Measurements from ENCODE around the gene KLK1. TPM values are rescaled to one million over a fixed set of nuclear protein-coding genes. Genes with fewer than 3 reads are reported as not detected.

Gene KLK1
- total RNA-seq, 1 experiment from 2014 or later: not detected

DNA sequence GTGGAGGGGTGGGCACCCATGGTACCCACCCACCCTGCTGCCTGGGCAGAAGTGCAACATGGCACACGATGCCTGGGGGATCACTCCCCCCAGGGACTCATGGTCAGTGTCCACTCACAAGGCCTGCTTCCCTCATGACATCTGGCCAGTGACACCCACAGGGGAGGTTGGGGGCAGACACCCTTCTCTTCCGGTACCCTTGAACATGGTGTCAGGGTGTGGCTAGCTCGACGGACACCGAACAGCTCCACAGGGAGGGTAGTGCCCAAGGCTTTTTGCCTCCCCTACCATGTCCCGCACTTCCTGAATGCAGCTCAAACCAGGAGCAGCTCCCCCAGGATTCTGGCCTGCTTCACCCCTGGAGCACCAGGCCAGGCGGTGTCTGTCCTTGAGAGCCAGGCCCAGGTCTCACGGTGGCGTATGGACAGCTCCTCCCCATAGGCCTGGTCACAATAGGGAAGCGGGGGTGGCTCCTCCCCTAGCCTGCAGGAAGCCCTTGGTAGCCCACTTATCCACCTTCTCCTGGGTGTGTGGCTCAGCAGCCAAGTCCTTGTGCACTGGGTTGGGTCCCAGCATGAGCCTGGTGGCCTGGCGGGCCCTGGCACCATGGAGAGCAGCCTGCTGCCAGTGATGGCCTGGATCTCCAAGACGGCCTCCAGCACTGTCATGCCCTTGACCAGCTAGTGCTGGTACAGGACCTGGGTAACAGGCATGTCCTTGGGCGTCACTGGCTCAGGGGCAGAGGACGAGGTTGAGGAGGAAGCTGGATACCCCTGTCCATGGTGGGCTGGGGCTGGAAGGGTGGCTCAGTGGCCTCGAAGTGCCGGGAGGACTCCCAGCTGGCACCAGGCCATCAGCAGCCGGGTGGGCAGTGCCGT is 25.6 kb downstream of the KLK1 start:
- ChIA-PET POLR2A (ENCODE audit: low non-redundant PET) (no interaction called here), CTCF (no interaction called here)
- Histone ChIP-seq H3K27ac (ENCODE audit: low read depth, low read length, poor library complexity, severe bottlenecking) (no peak overlapping the region), H3K27me3 (replicated peaks; ENCODE audit: insufficient read depth, low read depth, low read length, poor library complexity) (no peaks in the 10 kb centered on the region), H3K4me1 (ENCODE audit: insufficient read depth, low read length, poor library complexity, severe bottlenecking) (peaks cover 31% of the 10 kb centered on the region), H3K4me3 (ENCODE audit: low read depth, low read length, poor library complexity, severe bottlenecking) (no peak overlapping the region), H3K9me3 (ENCODE audit: low read depth, low read length, poor library complexity, severe bottlenecking) (no peaks in the 10 kb centered on the region), H3K36me3 (ENCODE audit: insufficient read depth, low read length, poor library complexity, severe bottlenecking) (peaks cover 69% of the 10 kb centered on the region)
- intact Hi-C loops (cut with micrococcal nuclease; ENCODE audit: unreplicated experiment): no loop called here
- TF ChIP-seq EZH2 (IDR thresholded peaks at IDR 0.05; ENCODE audit: borderline replicate concordance, low read depth, low read length, poor library complexity, severe bottlenecking): no peak
- TF ChIP-seq, protein P1, sequence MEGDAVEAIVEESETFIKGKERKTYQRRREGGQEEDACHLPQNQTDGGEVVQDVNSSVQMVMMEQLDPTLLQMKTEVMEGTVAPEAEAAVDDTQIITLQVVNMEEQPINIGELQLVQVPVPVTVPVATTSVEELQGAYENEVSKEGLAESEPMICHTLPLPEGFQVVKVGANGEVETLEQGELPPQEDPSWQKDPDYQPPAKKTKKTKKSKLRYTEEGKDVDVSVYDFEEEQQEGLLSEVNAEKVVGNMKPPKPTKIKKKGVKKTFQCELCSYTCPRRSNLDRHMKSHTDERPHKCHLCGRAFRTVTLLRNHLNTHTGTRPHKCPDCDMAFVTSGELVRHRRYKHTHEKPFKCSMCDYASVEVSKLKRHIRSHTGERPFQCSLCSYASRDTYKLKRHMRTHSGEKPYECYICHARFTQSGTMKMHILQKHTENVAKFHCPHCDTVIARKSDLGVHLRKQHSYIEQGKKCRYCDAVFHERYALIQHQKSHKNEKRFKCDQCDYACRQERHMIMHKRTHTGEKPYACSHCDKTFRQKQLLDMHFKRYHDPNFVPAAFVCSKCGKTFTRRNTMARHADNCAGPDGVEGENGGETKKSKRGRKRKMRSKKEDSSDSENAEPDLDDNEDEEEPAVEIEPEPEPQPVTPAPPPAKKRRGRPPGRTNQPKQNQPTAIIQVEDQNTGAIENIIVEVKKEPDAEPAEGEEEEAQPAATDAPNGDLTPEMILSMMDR (conservative IDR thresholded peaks at IDR 0.05; ENCODE audit: low read depth, low read length): no peak
- DNase-seq (ENCODE audit: low spot score): no peak
- no TSS peak for BruUV-seq (replicated peaks)

DNA sequence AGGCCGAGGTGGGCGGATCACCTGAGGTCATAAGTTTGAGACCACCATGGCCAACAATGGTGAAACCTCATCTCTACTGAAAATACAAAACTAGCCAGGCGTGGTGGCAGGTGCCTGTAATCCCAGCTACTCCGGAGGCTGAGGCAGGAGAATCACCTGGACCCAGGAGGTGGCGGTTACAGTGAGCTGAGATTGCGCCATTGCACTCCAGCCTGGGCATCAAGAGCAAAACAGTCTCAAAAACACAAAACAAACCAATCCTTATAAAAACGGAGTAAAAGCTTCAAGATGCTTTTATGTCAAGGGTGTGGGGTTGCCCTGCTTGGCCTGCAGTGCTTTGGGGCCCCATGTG is 26.2 kb downstream of the KLK1 start:
- Histone ChIP-seq H3K27ac (ENCODE audit: low read depth, low read length, poor library complexity, severe bottlenecking) (no peak overlapping the region), H3K9me3 (ENCODE audit: low read depth, low read length, poor library complexity, severe bottlenecking) (no peaks in the 10 kb centered on the region), H3K4me3 (ENCODE audit: low read depth, low read length, poor library complexity, severe bottlenecking) (no peak overlapping the region), H3K27me3 (replicated peaks; ENCODE audit: insufficient read depth, low read depth, low read length, poor library complexity) (no peaks in the 10 kb centered on the region), H3K4me1 (ENCODE audit: insufficient read depth, low read length, poor library complexity, severe bottlenecking) (peaks cover 25% of the 10 kb centered on the region), H3K36me3 (ENCODE audit: insufficient read depth, low read length, poor library complexity, severe bottlenecking) (peaks cover 63% of the 10 kb centered on the region)
- CTCF ChIA-PET: no interaction called here
- TF ChIP-seq, protein P1 (conservative IDR thresholded peaks at IDR 0.05; ENCODE audit: low read depth, low read length): no peak
- TF ChIP-seq EZH2 (IDR thresholded peaks at IDR 0.05; ENCODE audit: borderline replicate concordance, low read depth, low read length, poor library complexity, severe bottlenecking): no peak
- no peak for DNase-seq (ENCODE audit: low spot score)
- intact Hi-C loops (cut with micrococcal nuclease; ENCODE audit: unreplicated experiment): no loop called here
- POLR2A ChIA-PET (ENCODE audit: low non-redundant PET): no interaction called here
- BruUV-seq (replicated peaks): no TSS peak

DNA sequence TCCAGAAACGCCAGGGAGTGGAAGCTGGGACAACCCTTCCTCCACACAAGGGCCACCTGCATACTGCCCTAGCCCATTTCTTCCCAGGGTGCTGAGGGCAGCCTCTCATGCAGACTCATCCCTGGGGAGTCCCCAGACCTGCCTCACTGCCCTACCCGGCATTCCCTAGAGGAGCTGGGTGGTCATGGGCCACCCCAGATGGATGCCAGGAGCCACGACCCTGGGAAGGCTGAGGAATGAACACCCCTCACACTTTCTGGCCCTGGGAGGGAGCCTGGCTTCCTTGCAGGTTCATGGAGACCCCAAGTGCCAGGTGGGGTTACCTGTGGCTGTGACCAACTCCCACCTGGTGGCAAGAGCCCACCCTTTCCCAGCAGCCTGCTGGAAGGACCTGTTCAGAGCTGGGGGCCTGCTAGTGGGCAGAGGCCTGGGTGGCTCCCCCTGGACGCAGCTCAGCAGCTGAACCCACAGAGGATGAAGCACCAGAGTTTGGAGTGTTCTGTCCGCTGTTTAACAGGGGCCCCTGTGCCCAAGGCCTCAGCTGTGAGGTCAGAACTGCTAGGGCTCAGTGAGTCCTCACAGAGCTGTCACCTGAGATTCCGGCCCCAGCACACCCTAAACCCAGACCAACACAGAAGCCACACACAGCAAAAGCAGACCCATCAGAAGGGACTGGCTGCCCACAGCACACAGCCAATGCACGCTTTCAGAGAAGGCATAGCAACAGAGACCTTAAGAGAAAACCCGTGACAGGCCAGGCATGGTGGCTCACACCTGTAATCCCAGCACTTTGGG is 26.8 kb downstream of the KLK1 start:
- intact Hi-C loops (cut with micrococcal nuclease; ENCODE audit: unreplicated experiment): no loop called here
- Histone ChIP-seq H3K36me3 (ENCODE audit: insufficient read depth, low read length, poor library complexity, severe bottlenecking) (peaks cover 57% of the 10 kb centered on the region), H3K4me3 (ENCODE audit: low read depth, low read length, poor library complexity, severe bottlenecking) (no peak overlapping the region), H3K4me1 (ENCODE audit: insufficient read depth, low read length, poor library complexity, severe bottlenecking) (peaks cover 19% of the 10 kb centered on the region), H3K9me3 (ENCODE audit: low read depth, low read length, poor library complexity, severe bottlenecking) (no peaks in the 10 kb centered on the region), H3K27me3 (replicated peaks; ENCODE audit: insufficient read depth, low read depth, low read length, poor library complexity) (no peaks in the 10 kb centered on the region), H3K27ac (ENCODE audit: low read depth, low read length, poor library complexity, severe bottlenecking) (no peak overlapping the region)
- ChIA-PET CTCF (no interaction called here), POLR2A (ENCODE audit: low non-redundant PET) (no interaction called here)
- BruUV-seq (replicated peaks): no TSS peak
- TF ChIP-seq, protein P1 (conservative IDR thresholded peaks at IDR 0.05; ENCODE audit: low read depth, low read length): no peak
- TF ChIP-seq EZH2 (IDR thresholded peaks at IDR 0.05; ENCODE audit: borderline replicate concordance, low read depth, low read length, poor library complexity, severe bottlenecking): no peak
- no peak for DNase-seq (ENCODE audit: low spot score)
